Measurements from ENCODE around the gene TMX1.

DNA sequence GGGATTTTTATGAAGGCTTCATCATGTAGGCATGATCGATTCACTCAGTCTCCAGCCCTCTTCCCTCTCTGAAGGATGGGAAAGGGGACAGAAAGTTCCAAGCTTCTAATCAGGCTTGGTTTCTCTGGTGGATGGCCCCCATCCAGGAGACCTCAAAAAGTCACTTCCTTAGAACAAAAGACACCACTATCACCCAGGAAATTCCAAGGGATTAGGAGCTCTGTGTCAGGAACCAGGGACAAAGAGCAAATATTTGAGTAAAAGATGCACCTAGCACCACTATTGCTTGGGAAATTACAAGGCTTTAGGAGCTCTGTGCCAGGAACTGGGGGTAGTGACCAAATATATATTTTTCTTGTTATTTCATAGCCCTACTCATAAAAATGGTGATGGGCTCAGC lies 33.6 kb upstream of the TMX1 start:
- TF ChIP-seq, protein P1, sequence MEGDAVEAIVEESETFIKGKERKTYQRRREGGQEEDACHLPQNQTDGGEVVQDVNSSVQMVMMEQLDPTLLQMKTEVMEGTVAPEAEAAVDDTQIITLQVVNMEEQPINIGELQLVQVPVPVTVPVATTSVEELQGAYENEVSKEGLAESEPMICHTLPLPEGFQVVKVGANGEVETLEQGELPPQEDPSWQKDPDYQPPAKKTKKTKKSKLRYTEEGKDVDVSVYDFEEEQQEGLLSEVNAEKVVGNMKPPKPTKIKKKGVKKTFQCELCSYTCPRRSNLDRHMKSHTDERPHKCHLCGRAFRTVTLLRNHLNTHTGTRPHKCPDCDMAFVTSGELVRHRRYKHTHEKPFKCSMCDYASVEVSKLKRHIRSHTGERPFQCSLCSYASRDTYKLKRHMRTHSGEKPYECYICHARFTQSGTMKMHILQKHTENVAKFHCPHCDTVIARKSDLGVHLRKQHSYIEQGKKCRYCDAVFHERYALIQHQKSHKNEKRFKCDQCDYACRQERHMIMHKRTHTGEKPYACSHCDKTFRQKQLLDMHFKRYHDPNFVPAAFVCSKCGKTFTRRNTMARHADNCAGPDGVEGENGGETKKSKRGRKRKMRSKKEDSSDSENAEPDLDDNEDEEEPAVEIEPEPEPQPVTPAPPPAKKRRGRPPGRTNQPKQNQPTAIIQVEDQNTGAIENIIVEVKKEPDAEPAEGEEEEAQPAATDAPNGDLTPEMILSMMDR (tag by site-specific recombination; IDR thresholded peaks at IDR 0.05) = no peak
- no peak for TF ChIP-seq ZBTB48 (tag by site-specific recombination; IDR thresholded peaks at IDR 0.05)
- no peak for TF ChIP-seq ZBTB17 (tag by site-specific recombination; IDR thresholded peaks at IDR 0.05)
- no peak for TF ChIP-seq MYNN (tag by site-specific recombination; IDR thresholded peaks at IDR 0.05; ENCODE audit: borderline replicate concordance)
- TF ChIP-seq ZNF292 (tag by site-specific recombination; IDR thresholded peaks at IDR 0.05; ENCODE audit: borderline replicate concordance, low read depth) = no peak
- no peak for TF ChIP-seq ZNF24 (tag by site-specific recombination; IDR thresholded peaks at IDR 0.05)
- no peak for TF ChIP-seq GLIS2 (tag by site-specific recombination; IDR thresholded peaks at IDR 0.05)
- TF ChIP-seq, protein P2, sequence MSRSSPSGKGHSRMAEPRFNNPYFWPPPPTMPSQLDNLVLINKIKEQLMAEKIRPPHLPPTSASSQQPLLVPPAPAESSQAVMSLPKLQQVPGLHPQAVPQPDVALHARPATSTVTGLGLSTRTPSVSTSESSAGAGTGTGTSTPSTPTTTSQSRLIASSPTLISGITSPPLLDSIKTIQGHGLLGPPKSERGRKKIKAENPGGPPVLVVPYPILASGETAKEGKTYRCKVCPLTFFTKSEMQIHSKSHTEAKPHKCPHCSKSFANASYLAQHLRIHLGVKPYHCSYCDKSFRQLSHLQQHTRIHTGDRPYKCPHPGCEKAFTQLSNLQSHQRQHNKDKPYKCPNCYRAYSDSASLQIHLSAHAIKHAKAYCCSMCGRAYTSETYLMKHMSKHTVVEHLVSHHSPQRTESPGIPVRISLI (tag by site-specific recombination; IDR thresholded peaks at IDR 0.05) = no peak
- TF ChIP-seq ZNF510 (tag by site-specific recombination; IDR thresholded peaks at IDR 0.05; ENCODE audit: insufficient replicate concordance) = no peak
- TF ChIP-seq ZNF37A (tag by site-specific recombination; IDR thresholded peaks at IDR 0.05) = no peak
- TF ChIP-seq YY1 (tag by site-specific recombination; IDR thresholded peaks at IDR 0.05) = no peak
- TF ChIP-seq ZNF146 (tag by site-specific recombination; IDR thresholded peaks at IDR 0.05) = no peak
- TF ChIP-seq ZNF341 (tag by site-specific recombination; IDR thresholded peaks at IDR 0.05; ENCODE audit: low read depth) = no peak
- TF ChIP-seq ZNF658 (tag by site-specific recombination; IDR thresholded peaks at IDR 0.05) = no peak

Data from HEK293 (cell line).